SHP77 treated with DMSO at 0.1 percent for 48 hours (cell line): ENCODE results near the gene SCYL1.
"Not testable (repeated sequence)": the region's sequence is repeated elsewhere in the genome, so short reads cannot be mapped to it uniquely, and the experiment has no call there.

ENCODE experiments used
- DNase-seq: peaks from one replicate; lab custom pipeline; 2025; lab: John Stamatoyannopoulos, UW

SCYL1 gene

GRCh38 chr11:65554842-65555430 is 30.1 kb downstream of the SCYL1 start:
- DNase-seq, result no peak

DNA sequence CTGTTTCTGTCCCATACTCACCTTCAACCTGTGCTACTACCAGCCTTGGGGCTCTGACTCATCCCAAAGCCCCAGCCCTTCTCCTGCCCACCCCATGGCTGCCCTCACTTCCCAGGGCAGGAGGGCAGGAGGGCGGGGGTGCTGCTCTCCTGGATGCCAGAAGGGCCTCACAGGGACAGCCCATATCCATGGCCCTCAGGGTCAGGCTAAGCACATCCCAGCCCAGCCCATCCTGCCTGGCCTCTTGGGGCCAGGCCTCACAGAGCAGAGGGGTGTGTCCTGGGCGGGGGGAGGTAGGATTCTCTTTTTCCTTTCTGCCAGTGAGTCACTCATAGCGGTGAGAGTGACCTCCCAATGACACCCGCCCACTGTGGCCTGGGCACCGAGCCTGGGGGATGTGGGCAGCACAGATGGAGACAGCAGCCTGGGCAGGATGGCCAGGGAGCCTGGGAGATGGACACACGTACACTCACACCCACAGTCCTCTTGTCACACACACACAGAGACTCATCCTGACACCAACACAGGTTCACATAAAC is 30.9 kb downstream of the SCYL1 start:
- no peak for DNase-seq

GRCh38 chr11:65556470-65557279 is 31.8 kb downstream of the SCYL1 start:
- no peak for DNase-seq

- no peak for DNase-seq
Observed at GRCh38 chr11:65557280-65558001, 32.6 kb downstream of the SCYL1 start.

DNA sequence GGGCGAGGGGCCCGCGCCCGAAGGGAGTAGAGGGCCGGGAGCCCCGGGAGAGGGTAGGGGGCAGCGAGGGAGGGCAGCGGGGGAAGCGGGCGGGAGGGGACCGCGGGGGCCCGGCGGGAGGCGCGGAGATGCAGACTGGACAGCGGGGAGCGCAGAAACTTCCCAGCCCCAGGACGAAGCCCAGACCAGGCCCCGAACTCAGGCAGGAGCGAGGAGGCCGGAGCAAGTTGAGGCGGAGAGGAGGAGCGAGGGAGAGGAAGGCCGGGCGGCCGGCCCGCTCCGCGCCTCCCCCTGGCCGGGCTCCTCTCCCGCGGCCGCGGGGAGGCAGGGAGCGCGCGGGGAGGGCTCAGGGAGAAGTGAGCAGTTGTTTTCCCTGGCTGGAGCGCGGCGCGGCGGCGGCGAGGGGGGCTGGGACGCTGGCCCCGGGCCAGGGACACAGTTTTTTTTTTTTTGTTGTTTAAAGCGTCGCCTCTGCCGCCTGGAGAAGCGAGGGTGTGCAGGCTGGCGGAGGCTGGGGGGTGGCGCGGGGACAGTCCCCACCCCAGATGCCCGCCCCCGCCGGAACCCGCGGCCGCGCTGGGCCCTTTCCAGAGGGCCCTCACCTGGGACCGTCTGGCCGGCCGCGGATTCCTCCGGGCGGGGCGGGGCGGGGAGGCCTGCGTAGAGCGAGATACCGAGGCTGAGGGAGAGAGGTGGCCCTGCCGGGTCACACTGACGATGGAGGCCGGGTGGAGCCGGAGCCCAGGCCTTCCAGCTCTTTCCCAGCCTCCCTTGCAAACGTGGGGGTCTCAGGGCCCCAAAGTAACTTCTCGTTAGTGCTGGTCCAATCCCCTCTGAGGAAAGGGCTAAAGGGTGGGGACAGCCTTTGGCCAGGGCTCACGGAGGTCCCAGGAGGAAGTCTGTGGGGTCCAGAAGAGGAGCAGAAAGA is 33.4 kb downstream of the SCYL1 start, which contains the start of gene LTBP3:
LTBP3 (minus strand) TSS at position 358 of the 928 bp plus-strand sequence. CDS start 400 bp downstream, outside the sequence.
- DNase-seq, result no peak

- no peak for DNase-seq
Observed at GRCh38 chr11:65558930-65559509, 34.1 kb downstream of the SCYL1 start.

DNA sequence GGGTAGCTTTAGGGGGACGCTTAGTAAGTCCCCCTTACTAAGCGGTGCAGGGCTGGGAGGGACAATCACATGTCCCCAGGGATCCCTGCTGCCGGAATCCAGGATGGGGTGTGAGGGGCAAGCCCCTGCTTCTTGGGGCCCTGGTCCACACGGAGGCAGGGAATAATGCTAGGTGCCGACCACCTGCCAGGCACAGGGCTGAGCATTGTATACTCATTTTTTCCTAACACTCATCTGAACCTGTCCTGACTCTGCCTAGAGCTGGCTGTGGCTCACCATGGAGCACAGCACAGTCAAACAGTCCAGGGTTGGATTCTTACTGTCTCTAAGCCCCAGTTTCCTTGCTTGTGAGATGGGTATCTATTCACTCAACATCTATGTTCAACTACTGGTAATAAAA is 34.7 kb downstream of the SCYL1 start:
- DNase-seq, result no peak

- peak; percentile 45 for DNase-seq
Observed at GRCh38 chr11:65559951-65560537, 35.2 kb downstream of the SCYL1 start.

- peak; percentile 59 for DNase-seq
Observed at GRCh38 chr11:65560555-65561418, 35.9 kb downstream of the SCYL1 start.

DNA sequence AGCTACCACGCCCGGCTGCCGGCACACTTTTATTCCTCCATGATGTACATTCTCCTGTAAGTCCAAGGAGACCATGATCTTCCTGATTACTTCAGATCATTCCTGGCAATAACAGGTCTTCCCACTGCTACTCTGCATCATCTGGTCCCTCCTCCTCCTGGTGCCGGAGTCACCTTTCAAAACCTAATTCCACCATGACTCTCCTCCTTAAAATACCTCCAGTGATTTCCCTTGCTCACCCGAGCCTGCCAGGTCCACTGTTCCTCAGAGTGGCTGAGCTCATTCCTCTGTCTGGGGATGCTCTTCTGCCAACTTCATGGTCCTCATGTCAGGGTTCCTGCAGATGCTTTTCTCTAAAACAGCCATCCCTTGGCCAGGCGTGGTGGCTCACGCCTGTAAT is 37.1 kb downstream of the SCYL1 start:
- no peak for DNase-seq

GRCh38 chr11:65562788-65563187 is 37.9 kb downstream of the SCYL1 start:
- DNase-seq, result no peak

DNA sequence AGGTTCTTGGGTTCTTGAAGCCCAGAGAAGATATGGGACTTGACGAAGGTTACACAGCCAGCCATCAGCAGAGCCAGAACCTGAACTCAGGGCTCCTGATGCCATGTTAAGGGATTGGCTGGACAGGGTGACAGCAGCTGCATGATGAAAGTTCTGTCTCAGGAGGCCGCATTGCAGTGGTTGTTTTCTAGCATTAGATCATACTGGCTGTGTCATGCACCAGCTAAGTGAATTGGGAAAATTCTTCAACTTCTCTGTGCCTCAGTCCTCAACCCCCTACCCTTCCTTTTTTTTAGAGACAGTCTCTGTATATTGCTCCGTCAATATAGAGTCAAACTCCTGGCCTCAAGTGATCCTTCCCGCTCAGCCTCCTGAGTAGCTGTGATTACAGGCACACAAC is 38.7 kb downstream of the SCYL1 start:
- no peak for DNase-seq

GRCh38 chr11:65564879-65565559 is 40.1 kb downstream of the SCYL1 start:
- DNase-seq, result not testable (repeated sequence)

DNA sequence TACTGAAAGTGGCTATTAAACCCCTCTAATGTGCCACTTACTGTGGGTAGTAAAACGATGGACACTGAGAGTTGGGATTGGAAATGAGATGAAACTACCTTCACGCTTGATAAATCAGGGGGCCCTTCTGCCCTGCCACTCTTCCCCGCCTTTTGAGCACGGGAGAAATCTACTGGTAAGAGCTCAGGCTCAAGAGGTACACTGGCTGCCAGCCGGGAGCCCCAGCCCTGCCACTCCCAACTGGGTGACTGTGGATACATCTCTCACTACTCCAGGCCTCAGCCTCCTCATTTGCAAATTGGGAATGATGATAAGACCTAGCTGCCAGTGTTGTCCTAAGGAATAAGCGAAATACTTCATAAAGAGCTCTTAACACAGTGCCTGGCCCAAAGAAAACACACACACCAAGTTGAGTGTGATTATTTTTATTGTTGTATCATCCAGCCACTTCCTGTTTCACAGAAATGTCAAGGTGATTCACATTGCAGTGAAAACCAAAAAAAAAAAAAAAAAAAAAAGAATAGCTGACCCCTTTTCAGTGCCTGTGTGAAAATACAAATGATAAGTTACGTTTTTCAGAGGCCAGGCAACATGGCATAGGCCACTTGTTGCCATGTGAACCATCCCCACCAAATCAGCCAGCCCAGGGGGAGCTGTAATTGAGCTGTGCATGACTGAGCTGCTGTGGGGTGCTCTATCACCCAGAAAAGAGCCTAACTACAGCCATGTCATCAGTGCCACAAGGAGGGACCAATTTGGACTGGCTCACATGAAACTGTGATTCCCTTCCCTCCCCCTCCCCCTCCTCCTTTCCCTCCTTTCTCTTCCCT is 41.0 kb downstream of the SCYL1 start:
- DNase-seq, result no peak

GRCh38 chr11:65569164-65569972 is 44.5 kb downstream of the SCYL1 start:
- no peak for DNase-seq

- peak; percentile 85 for DNase-seq
Observed at GRCh38 chr11:65569973-65570918, 45.4 kb downstream of the SCYL1 start, which contains the start of gene ZNRD2. Gene ZNRD2, plus strand, starts transcription at chr11:65570477. Its CDS starts 15 bp downstream, at chr11:65570492.
